Body of pancreas (tissue), 4 donors: ENCODE measurements around the gene TP53BP1.

Experiments
- POLR2A ChIP-seq, 3 donors: fragments of 450-650 bp; IDR thresholded peaks; one replicate each; pipeline ENCODE4 v1.6.1; 2016; ENCODE audit warnings: antibody characterized with exemption in 3 of 3, mild to moderate bottlenecking in 2 of 3
- TF ChIP-seq, protein P1 (sequence below), 7 experiments: fragments of 450-650 bp in 4 of 7; fragments of 200-600 bp in 3 of 7; sonication (generic) in 3 of 7; IDR thresholded peaks; one replicate each; pipeline ENCODE4 v1.5.1; 2016 to 2019; ENCODE audit warnings: antibody characterized with exemption in 7 of 7

DNA sequence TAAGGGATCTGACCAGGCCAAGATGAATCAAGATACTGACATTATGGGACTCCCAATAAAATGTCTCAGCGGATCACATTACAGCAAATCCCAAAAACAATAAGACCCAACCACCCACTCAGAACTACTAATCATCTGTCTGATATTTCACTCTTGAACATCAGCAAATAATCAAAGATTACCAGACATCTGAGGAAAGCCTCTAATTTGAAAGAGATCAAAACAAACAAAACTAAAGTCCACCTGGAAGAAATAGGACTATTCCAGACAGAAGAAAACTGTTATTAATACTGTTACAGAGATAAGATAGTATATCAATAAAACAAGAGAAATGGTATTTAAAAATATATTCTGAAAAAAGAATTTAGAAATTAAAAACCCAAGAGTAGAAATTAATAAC is 29.0 kb downstream of the TP53BP1 start:
- TF ChIP-seq, protein P1, sequence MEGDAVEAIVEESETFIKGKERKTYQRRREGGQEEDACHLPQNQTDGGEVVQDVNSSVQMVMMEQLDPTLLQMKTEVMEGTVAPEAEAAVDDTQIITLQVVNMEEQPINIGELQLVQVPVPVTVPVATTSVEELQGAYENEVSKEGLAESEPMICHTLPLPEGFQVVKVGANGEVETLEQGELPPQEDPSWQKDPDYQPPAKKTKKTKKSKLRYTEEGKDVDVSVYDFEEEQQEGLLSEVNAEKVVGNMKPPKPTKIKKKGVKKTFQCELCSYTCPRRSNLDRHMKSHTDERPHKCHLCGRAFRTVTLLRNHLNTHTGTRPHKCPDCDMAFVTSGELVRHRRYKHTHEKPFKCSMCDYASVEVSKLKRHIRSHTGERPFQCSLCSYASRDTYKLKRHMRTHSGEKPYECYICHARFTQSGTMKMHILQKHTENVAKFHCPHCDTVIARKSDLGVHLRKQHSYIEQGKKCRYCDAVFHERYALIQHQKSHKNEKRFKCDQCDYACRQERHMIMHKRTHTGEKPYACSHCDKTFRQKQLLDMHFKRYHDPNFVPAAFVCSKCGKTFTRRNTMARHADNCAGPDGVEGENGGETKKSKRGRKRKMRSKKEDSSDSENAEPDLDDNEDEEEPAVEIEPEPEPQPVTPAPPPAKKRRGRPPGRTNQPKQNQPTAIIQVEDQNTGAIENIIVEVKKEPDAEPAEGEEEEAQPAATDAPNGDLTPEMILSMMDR (IDR thresholded peaks at IDR 0.05): no peak
- TF ChIP-seq POLR2A (IDR thresholded peaks at IDR 0.05): no peak
